Femur (tissue), 1 donor: Measurements from ENCODE around the gene GFY.
A peak's percentile ranks its signal among the peaks of the same experiment; 100 is the strongest.

Experiments
- DNase-seq: peaks from one replicate; pipeline ENCODE4 v3.0.0-alpha.2; 2017

The GFY gene

GRCh38 chr19:49425178-49425577 lies at the start of gene GFY:
GFY (plus strand) TSS chr19:49425388; CDS start chr19:49426431, 1,043 bp downstream.
- no peak for DNase-seq

DNA sequence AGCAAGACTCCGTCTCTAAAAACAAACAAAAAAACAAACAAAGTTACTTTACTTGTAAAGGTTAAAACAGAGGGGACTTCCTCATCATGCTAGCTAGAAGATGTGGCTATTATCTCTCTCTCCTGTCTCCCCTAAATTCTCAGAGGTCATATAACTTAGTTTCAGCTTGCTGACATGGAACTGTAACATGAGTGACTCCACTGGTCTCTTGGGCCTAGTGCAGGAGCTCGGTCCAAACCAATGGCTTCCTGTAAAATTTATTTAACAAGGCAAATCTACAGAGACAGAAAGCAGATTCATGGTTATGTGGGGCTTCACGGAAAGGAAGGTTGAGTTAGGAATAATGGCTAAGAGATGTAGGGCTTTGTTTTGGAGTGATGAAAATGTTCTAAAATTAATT lies 46.7 kb upstream of the GFY start:
- DNase-seq = no peak

DNA sequence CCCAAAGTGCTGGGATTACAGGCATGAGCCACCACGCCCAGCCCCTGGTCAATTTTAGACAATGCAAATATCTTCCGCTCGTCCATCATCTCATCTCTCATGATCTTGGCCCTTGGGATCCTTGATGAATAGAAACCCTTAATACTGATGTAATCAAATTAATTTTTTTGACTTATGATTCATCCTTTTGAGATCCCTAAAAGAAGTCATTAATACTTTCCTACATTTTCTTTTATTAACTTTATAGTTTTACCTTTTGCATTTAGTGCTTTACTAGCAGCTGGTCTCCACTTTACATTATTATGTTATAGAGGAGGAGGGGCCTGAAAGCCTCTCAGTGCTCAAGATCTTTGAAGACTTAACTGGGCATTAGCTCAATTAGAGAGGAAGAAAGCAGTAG lies 44.8 kb upstream of the GFY start:
- DNase-seq = no peak

DNA sequence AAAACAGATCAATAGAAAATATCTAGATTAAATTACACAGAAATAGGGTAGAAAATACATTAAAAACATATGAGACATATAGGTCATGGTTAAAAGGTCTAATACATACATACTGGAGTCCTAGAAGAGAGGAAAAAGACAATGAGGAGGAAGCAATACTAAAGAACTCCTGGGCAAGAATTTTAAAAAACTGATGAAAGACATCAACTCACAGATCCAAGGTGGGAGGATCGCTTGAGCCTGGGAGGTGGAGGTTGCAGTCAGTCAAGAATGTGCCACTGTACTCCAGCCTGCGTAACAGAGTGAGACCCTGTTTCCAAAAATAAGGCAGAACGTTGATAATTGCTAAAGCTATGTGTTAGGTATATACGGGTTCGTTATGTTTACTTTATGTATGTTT lies 42.5 kb upstream of the GFY start:
- DNase-seq = no peak

DNA sequence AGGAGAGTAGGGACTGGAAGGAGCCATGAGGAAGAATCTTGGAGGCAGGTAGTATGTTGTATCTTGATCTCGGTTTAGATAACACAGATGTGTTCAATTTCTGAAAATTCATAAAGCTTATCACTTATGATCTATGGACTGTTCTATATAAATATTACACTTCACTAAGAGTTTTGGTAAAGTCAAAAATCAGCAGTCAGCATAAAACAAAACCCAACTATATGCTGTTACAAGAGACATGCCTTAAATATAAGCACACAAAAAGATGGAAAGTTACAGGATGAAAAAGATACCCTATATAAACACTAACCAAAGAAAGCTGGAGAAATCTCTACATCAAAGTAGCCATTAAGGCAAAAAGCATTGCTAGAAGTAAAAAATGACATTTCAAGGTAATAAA lies 41.6 kb upstream of the GFY start:
- no peak for DNase-seq

GRCh38 chr19:49387936-49388372 lies 37.2 kb upstream of the GFY start, which contains the start of gene KASH5:
KASH5 (plus strand) TSS chr19:49388249; CDS start chr19:49390884, 2,635 bp downstream.
- DNase-seq = peak; percentile 76

GRCh38 chr19:49389406-49389805 lies 35.8 kb upstream of the GFY start:
- no peak for DNase-seq

GRCh38 chr19:49390131-49390928 lies 34.9 kb upstream of the GFY start:
- no peak for DNase-seq

DNA sequence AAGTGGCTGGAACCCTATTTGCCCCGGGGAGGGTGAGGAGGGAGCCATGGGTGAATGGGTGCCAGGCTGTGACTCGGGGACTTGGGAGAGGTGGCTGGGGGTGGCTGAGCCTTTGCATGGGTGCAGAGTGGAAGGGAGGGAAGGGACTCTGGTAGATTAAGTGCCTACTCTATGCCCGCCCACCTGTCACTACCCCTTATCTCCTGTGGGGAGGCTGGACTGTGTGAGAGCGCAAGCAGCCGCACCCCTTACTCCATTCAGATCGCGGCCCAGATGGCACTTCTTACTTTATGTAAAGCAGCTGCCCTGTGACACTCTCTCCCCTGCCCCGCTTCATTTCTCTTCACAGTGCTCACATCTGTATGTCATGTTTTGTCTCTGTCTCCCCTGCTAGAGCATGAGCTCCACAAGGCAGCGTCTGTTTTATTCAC lies 34.2 kb upstream of the GFY start:
- DNase-seq = no peak

DNA sequence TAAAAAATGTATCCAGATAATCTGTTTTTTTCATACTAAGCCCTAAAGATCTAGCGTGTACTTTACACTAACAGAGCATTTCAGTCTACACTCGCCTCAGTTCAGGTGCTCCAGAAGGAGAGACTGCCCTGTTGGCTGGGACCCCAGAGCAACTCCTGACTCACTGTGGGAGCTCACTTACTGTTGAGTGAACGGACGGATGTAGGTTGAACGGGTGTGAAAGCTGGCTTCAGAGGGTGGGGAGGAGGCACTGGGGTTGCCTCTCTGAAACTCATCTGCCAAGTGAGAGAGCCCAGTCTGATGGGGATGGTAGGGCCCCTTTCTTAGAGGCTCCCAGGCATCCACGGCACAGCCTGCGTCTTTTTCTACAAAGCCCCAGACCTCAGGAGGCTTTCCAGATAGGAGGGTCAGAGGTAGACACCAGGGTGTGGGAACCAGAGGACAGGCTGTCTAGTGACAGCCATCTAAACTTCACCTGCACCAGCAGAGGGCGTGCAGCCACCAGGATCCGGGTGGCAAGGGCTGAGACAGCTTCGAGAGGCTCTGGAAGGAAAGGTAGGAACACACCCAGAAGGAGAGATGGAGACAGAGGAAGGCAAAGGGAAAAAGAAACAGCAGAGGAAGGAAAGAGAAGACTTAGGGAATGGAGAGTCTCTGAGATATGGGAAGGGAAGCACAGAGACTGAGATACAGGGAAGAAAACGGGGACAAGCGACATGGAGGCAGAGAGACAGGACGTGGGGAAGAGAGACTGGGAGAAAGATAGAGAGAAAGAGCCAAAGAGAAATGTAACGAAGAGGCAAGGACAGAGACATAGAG lies 33.4 kb upstream of the GFY start:
- DNase-seq = peak; percentile 87

DNA sequence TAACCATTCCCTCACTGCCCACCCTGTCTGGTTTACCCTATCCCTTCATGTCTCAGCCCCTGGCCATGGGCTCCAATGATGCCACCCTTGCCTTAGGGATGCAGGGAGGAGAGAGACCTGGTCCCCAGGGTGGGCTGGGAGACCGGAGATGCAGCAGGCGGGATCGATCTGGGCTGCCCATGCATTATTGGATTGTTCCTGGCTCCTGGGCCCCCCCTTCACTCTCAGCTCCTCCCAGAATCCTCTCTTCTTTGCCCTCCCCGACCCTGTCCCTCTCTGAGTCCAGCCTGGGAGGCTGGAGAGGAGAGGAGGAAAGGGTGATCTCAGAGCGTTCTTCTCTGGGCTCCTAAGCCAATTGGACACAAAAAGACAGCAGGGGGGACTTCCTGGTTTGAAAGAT lies 31.3 kb upstream of the GFY start:
- no peak for DNase-seq

DNA sequence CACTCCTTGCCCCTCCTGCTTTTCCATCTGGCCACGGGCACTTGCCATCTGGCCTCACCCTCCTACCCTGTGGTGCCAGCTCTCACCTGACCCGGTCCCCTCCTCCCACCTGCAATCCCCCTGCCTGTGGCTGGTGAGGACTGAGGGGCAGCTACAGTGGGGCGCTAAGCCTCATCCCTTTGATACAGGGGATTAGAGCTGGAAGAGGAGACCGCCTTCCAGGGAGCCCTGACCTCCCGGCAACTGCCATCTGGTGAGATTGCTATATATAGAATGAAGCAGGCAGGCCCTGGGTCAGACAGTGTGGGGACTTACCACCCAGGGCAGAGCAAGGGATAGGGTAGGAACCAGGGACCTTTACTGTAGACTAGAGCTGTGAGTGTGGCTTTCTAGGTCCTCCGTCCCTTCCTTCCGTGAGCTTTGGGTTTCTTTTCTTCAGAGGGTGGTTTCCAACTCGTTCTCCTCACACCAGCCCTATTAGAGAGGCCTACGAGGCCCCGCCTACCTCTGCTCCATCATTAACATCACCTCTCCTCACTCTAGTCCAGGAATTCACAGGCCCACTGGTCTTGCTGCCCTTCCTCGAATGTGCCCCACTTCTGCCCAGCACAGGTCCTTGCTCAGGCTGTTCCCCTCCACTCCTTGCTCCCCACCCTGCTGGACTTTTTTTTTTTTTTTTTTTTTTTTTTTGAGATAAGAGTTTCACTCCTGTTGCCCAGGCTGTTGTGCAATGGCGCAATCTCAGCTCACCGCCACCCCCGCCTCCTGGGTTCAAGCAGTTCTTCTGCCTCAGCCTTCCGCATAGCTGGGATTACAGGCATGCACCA lies 29.4 kb upstream of the GFY start:
- DNase-seq = no peak

GRCh38 chr19:49396738-49397505 lies 28.3 kb upstream of the GFY start:
- no peak for DNase-seq

GRCh38 chr19:49398001-49398615 lies 27.1 kb upstream of the GFY start:
- no peak for DNase-seq

- no peak for DNase-seq
These were observed 26.3 kb upstream of the GFY start for GRCh38 chr19:49398931-49399330.

DNA sequence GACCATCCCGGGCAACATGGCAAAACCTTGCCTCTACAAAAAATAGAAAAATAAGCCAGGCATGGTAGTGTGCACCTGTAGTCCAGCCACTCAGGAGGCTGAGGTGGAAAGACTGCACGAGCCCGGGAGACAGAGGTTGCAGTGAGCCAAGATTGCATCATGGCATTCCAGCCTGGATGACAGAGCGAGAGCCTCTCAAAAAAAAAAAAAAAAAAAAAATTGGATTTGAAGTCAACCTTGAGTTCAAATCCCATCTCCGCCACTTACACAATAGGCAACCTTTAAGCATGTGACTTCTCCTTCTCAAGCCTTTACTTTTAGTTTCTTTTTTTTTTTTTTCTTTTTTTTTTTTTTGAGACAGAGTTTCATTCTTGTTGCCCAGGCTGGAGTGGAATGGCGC lies 25.2 kb upstream of the GFY start:
- DNase-seq = no peak

GRCh38 chr19:49403404-49404187 lies 21.6 kb upstream of the GFY start:
- no peak for DNase-seq

DNA sequence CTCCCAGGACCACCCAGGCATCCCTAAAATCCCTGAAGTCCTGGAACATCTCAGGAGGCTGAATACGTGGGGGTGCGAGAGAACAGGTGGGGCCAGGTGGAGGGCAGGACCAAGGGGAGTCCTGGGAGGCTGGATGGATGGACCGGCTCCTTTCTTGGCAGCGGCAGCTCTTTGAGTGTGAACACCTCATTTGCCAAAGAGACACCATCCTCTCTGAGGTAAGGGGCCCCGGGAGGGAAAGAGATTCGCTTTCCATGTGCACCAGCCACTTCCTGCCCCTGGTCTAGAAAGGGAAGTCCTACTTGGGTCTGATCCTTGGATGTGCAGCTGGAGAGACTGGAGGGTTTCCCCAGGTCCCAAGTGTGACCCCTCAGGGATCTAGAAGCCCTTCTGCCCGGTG lies 18.1 kb upstream of the GFY start:
- DNase-seq = no peak

DNA sequence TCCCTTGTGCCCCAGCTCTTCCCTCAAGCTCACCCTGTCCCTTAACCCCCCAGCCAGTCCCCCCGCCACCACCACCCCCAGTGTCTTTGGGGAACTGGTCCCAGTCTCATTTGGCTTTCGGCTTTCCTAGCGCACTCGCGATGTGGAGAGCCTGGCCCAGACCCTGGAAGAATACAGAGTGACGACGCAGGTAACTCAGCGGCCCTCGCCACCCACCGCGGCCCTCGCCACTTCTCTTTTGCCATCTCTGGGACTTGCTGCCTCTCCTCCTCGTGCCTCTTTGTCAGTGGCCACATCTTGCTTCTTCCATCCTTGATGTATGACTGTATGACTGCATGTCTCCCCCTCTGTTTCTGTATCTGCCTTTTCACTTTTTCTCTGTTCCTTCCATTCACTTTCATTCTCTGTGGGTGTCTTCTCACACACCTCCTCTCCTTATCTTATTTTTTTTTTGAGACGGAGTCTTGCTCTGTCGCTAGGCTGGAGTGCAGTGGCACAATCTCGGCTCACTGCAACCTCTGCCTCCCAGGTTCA lies 17.6 kb upstream of the GFY start:
- no peak for DNase-seq

GRCh38 chr19:49408816-49409440 lies 16.3 kb upstream of the GFY start:
- DNase-seq = no peak
